GM19240 (cell line): Measurements from ENCODE around the gene CD300LG.
"Not testable (repeated sequence)": the region's sequence is repeated elsewhere in the genome, so short reads cannot be mapped to it uniquely, and the experiment has no call there.

ENCODE experiments used
- DNase-seq: peaks from one replicate; pipeline ENCODE4 v3.0.0; 2011; ENCODE audit warnings: low spot score; ENCODE audit not compliant: insufficient read length

CD300LG gene

DNA sequence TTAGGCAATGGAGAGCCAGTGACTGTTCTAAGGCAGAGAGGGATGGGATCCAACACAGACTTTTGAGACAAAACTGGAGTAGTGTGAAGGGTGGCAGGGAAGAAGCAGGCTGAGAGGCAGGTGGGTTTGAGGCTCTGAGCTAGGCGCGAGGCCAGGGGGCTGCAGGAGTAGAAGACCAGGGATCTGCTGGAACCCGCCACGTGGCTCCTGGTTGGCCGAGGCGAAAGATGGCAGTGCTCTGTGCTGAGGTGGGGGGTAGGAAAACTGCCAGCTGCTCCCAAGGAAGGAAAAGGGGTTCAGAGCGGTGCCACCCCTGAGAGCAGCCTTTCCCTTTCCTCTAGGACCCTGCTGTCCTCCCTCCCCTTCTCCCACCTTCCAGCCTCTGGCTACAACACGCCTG, 5.6 kb downstream of the CD300LG start:
- no peak for DNase-seq

DNA sequence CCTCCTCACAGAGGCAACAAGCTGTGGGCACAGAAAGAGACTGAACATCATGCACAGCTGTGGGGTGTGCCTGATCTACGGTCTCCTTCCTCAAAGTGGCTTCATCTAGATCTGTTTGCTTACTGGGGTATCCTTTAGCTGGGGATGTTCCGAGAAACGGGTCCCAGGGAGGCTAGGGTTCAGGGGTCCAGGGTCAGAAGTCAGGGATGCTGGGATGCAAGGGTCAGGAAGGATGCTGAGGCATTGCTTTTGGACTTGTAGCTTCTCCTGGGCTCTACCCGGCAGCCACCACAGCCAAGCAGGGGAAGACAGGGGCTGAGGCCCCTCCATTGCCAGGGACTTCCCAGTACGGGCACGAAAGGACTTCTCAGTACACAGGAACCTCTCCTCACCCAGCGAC, 6.6 kb downstream of the CD300LG start:
- no peak for DNase-seq

DNA sequence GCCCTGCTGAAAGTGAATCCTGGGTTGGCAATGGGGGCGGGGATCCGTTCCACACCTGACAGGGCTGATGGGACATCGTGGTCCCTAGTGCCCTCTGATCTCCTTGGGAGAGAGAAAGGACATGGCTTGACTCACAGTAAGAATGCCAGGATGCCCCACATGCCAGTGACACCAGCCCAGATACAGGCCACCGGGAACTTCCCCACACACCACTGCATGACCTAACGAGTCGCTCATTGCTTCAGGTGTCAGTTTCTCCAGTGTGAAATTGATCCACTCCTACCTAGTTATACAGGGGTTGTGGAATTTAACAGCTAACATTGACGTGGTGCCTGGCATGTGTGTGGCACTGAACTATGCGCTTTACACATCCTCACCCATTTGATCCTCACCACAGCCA, 7.5 kb downstream of the CD300LG start:
- DNase-seq, result no peak

DNA sequence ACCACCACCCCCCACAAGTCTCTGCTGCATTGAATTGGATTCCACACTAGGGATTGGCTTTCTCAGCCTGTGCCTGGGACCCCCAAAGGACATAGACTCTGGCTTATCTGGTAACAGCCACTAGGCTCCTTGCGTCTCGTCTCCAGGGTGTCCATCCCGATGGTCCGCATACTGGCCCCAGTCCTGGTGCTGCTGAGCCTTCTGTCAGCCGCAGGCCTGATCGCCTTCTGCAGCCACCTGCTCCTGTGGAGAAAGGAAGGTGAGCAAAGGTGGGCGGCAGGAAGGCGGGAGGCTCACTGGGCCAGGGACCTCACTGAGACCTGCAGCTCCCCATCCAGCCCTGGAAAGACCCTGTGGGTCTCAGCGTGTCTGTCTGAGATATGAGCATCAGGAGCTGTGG, 8.1 kb downstream of the CD300LG start:
- DNase-seq, result no peak

DNA sequence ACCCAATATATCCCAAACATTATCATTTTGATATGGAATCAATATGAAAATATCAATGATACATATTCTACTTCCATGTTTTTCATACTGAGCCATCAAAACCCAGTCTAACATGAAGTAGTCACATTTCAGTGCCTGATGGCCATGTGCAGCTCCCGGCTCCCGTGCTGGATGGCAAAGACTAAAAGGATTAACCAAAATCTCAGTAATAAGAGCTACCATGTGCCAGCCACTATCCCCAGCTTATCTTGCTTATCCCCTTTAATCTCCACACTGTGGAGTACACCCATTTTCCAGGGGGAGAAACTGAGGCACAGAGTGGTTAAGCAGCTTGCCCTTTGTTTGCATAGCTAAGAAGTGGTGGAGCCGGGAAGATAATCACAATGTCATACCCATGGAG, 9.2 kb downstream of the CD300LG start:
- no peak for DNase-seq

DNA sequence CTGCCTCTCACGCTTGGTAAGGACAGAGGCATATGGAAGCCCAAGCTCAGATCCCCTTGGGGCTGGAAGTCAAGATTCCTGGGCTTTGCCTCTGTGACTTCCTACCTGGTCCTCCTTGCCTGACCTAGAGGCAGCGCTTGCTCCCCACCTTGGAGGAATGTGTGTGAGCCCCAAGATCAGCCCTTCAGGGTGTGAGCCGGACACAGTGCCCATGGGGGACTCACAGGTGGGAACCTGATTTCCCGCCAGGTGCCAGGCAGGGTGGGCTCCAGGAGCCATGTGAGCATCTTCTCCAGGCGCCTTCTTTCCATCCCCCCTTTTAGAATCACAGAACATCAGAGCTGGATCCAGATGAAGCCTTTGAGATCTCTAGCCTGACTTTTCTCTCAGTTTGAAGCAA, 10.2 kb downstream of the CD300LG start:
- DNase-seq, result no peak

DNA sequence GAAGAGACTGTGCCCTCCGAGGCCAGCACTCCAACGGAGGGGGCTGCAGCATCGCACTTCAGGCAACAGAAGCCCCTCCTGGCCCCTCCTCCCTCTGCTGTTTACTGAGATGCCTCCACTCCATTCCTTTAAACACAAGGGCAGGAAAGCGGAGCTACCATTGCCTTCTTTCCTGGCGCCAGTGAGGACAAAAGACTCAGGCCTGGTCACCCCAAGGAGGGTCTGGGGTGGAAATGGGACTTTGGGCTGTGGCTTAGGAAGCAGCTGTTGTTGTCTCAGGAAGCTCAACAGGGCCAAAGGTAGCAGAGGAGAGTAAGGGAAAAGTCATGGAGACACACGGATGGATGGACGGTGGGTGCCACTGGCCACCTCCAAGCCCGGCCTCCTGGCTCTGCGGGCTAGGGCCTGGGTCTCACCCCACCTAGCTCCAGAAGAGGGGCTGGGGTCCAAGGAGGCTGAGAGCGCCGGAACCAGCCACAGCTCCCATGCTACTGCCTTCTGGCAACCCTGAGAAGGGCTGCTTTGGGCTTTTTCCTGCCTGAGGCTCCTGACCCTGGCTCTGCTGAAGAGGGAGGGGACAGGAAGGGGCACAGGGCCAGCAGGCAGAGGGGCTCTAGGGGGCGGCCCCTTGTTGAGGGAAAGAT, 11.1 kb downstream of the CD300LG start:
- DNase-seq, result no peak

DNA sequence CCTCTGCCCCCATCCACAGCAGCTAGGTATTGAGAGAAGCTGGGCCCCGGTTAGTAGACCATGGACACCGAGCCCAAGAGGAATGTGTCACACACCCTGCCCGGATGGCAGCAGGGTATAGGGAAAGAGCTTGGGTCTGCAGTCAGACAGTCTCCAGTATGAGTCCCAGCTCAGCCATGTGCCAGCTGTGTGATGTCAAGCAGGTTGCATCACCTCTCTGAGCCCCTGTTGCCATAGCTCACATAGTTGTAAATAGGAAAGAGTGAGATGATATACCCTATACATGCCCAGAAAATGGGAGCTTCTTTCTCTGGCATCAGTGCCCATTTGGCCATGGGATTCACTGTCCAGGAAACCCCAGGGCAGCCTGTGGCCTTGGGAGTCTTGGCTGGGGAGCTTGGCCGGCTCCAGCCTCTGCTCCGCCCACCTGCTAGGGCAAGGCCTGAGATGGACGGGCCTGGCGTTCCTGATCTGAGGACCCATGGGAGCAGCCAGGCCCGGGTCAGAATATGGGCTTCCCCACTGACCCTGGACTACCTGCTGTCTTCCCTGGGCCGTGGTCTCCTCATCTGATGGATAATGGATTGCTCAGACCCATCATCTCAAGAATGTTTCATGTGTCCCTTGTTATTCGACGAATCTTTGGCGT, 13.2 kb downstream of the CD300LG start:
- no peak for DNase-seq

DNA sequence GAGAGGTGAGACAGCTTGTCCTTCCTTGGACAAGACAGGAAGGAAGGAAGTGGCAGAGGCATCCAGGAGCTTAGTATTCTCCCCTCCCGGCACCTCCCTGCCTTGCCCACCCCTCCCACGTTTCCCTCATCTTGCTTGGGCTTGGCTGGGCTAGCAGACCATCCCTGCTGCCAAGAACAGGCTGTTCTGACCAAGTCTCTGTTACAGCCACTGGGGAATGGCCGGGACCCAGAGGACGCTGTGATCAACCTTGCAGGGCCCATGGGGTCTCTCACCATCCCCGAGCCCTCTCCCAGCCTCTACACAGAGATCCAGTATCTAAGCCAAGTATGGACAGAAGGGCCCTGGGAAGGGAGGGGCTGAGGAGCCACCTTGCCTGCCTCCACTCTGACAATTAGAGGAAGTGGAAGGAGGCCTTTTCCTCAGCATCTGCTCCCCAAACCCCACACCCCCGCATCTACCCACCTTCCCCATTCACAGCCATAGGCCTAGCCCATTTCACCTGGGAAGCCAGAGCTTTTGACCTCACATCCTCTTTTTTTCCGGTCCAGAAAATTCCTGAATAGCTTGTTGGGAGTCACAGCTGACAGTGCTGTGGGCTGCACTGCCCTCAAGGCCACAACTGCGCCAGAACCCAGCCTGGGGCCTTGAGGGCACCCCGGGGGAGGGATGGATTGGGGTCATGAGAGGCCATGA, 14.1 kb downstream of the CD300LG start:
- no peak for DNase-seq

DNA sequence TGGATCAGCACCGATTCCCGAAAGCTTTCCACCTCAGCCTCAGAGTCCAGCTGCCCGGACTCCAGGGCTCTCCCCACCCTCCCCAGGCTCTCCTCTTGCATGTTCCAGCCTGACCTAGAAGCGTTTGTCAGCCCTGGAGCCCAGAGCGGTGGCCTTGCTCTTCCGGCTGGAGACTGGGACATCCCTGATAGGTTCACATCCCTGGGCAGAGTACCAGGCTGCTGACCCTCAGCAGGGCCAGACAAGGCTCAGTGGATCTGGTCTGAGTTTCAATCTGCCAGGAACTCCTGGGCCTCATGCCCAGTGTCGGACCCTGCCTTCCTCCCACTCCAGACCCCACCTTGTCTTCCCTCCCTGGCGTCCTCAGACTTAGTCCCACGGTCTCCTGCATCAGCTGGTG, 15.0 kb downstream of the CD300LG start:
- no peak for DNase-seq

DNA sequence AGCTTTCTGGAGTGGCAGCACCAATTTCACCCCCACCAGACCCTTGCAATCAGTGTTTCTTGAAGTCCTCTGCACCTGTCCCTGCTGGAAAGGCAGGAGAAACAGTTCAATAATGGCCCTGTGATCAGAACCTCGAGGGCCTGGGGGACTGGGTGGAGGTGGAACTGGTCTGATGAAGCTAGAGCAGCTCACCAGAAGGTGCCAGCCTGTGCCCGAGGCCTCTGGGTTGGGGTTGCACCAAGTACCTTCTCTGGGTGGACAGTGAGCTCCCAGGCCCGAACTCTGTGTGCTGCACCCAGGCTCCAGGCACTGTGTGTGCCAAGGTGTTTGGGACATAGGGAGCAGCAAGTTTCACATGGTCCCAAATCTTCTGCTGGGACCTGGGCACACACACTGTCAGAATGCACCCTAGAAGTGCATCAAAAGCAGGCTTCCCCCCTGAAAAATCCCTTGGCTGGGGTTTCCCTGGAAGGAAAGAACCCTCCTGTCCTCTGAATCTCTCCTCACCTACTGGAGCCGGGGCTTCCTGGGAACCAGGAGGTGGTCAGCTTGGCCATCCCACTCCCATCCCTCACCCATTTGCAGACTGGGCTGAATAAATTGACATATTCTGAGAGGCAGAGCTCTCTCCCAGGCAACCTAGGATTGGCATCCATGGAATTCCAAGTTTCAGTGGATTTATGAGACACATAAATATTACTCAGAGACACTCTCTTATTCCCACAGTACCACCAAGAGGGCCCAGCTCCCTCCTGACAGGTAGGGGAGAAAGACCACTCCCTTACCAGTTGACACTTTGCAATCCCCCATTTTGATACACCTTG, 17.4 kb downstream of the CD300LG start:
- no peak for DNase-seq

DNA sequence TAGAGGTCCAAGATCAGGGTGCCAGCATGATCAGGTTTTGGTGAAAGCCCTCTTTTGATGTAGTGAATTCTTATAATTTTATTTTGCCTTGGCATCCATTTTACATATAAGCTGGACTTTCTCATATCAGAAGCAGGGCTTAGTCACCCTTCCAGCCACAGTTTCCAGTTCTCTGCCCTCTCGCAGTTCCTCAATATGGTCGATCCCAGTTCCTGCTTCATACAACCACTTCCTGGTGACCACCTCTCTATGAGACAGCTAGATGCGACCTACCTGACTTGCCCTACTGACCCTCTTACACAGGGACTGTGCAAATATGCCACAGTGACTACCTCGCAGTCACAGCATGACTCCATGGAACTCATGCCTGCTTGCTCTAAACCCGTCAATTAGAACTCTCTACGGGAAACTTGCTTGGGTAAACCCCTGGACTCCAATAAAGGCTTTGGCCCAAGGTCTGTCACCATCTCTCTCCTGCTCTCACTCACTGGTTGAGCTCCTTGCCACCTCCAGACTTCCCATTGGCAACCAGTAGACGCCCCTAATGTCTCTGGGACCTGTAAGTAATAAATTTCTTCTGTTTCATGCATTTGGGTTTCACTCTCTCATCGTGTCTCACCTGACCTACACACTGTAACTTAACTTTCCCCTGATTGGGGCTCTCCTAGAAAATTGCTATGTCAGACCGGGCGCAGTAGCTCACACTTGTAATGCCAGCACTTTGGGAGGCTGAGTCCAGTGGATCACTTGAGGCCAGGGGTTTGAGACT, 21.4 kb downstream of the CD300LG start:
- DNase-seq, result no peak

DNA sequence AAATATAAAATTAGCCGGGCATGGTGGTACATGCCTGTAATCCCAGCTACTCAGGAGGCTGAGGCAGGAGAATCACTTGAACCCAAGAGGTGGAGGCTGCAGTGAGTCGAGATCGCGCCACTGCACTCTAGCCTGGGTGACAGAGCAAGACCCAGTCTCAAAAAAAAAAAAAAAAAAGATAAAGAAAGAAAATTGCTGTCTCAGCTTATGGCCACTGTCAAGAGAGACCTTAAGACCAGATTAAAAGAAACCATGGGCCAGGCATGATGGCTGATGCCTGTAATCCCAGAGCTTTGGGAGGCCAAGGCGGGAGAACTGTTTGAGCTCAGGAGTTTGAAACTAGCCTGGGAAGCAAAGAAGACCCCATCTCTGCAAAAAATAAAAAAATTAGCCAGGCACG, 22.1 kb downstream of the CD300LG start:
- not testable (repeated sequence) for DNase-seq

DNA sequence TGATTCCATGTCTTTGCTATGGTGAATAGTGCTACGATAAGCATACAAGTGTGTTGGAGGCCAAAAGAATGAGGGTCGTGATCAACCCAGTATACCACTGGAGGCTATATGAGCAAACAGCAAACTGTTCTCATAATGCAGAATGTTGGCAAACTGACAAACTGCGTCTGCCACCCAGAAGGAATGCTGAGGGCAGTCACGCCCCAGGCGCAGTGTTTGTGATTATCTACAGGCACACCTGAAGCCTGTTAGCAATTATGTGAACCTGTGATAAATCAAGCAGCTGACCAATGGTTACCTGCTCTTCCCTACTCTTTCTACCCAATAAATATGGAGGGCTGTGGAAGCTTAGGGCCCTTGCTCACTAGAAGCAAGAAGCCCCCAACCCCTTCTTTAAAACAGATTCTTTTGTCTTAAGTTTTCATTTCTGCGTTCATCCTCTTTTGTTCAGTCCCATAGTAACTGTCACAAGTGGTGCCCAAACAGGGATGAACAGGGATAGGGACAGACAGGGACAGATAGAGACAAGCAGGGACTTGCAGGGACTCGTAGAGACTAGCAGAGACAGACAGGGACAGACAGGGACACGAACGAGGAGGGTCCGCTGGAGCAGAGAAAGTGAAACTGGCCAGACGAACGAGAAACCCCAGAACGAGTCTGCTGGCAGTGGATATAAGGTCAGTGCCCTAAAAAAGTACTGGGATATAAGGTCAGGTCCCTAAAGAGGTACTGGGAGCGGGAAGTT, 25.1 kb downstream of the CD300LG start:
- no peak for DNase-seq

DNA sequence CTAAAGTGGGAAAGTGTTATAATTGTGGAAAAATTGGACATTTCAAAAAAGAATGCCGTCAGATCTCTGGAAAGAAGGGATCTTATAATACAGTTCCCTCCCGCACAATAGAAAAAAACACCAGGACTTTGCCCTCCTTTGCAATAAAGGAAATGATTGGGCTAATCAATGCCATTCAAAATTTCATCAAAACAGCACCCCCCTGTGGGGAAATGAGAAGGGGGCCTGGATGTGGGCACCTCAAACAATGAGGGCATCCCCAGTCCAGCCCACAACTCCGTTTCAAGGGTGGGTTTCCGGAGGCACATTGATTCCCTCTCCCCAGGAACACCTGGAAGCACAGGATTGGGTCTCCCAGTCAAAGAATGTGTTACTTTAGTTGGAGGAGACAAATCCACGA, 26.1 kb downstream of the CD300LG start:
- DNase-seq, result no peak

DNA sequence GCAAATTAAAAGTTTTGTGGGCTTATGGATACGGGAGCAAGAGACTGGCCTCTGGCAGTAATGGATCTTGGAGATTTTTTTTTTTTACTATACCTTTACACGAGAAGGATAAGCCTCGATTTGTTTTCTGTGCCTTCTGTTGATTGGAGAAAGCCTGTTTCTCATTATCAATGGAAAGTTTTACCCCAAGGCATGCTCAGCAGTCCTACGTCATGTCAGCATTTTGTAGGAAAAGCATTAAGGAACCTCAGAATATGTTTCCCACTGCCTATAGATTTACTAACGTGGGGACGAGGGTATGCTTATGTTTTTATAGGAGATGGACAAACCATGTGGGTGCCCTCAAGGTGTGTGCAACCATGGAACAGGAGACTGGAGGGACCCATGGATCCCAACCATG, 26.8 kb downstream of the CD300LG start:
- DNase-seq, result no peak

DNA sequence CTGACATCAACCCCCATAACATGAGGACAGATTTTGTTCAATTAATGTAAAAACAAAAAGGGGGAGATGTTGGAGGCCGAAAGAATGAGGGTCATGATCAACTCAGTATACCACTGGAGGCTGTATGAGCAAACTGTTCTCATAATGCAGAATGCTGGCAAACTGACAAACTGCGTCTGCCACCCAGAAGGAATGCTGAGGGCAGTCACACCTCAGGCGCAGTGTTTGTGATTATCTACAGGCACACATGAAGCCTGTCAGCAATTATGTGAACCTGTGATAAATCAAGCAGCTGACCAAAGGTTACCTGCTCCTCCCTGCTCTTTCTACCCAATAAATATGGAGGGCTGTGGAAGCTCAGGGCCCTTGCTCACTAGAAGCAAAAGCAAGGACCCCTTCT, 27.3 kb downstream of the CD300LG start:
- no peak for DNase-seq

DNA sequence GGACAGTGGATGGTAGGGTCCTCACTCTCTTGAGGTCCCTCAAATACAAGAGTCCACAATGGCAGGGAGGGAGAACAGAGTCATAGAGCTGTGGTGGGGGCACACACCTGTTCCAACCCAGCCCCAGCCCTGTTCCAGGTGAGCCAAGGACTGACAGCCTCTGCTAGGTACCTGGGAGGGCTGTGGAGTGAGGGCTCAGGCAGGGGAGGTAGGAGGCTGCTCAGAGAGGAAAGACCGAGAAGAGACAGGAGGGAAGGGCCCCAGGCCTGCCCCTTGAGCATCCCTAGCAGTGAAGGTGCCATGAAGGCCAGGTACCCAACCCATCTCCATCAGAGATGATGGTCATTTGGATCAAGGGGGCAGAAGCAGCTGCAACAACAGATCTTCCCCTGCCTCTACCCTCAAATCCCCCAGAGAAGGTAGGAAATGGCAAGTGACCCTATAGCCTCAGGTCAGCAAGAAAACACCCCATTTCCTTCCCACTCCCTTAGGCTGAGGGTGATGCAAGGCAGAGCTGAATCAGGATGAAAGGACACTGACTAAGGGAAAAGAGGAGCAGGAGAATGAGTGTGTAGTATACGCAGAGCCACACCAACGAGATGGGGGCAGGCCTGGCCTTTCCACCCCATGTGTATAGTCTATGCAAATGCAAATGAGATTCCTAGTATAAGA, 28.6 kb downstream of the CD300LG start:
- no peak for DNase-seq

DNA sequence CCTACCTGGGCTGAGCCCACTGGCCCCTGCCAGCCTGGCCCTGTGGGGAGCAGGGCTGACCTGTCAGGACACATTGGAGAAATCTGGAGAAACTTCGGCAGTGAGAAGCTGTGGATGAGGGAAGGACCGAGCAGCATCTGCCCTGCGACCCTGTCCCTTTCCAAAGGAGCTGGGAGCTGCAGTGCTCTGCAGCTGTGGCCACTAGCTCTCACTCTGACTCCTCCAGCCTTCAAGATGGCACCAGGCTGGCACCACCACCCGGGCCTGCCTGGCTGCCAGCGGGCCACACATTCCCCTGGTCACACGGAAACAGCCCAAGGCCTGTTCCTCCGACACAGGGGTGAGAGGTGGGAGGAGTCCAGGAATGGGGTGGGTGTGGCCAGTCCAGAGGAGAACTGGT, 30.1 kb downstream of the CD300LG start:
- no peak for DNase-seq
